ENCODE data around the gene SLC30A2. TPM values are rescaled to one million over a fixed set of nuclear protein-coding genes. Genes with fewer than 3 reads are reported as not detected.

Gene SLC30A2
- total RNA-seq, 2 experiments from 2014 or later: not detected

- POLR2A ChIA-PET: interaction anchor here (0.6 to 4.9 kb wide), 11 partner anchors 8 to 1090 kb away, joined by 4 to 33 read pairs (median 7); partner anchors contain the start of genes MTFR1L, PAFAH2, PAQR7 and STMN1
- Mint-ChIP-seq H3K4me3 (peak overlapping the region; percentile 86), H3K4me1 (peaks cover 43% of the 10 kb centered on the region), H3K9me3 (no peaks in the 10 kb centered on the region), H3K27ac (peak overlapping the region; percentile 94), H3K36me3 (peaks cover 14% of the 10 kb centered on the region), H3K27me3 (no peaks in the 10 kb centered on the region)
- DNase-seq (no peak), ATAC-seq (ENCODE audit: low read depth) (peak; percentile 11)
These were observed 56.3 kb downstream of the SLC30A2 start for GRCh38 chr1:25989440-25990234.

DNA sequence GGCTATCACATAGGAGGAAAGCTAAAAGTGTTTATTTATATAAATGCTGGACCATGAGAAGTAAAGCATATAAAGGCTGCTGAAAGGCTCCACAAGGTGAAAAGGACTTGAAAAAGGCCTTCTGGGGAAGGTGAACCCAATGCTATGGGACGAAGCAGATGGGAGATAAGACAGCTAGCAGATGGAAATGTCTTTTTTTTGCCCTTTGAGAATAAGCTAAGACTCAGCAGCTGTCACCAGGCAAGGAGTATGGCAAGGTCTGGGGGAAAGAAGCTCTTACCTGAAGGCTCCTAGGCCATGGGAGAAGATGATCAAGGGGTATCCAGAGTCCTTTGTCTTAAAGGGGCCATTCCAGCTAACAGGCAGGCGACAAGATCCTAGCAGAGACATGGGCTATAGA lies 58.0 kb downstream of the SLC30A2 start:
- Mint-ChIP-seq H3K4me3 (no peak overlapping the region), H3K9me3 (no peaks in the 10 kb centered on the region), H3K27ac (no peak overlapping the region), H3K4me1 (peaks cover 36% of the 10 kb centered on the region), H3K27me3 (no peaks in the 10 kb centered on the region), H3K36me3 (peaks cover 22% of the 10 kb centered on the region)
- DNase-seq: no peak
- POLR2A ChIA-PET: interaction anchor here (0.6 to 4.9 kb wide), 5 partner anchors 9 to 145 kb away, joined by 3 to 33 read pairs (median 15); partner anchors contain the start of genes PAFAH2 and STMN1
- ATAC-seq (ENCODE audit: low read depth): no peak

Other genes starting within 250 kb of the SLC30A2 start
- 10 to 100 TPM; 10.3 to 11.4 TPM for gene SELENON, start 245.9 kb downstream of the SLC30A2 start, total RNA-seq
- gene MTFR1L, start 226.2 kb downstream of the SLC30A2 start, total RNA-seq: 10 to 100 TPM; 40.8 to 41.3 TPM
- 1 to 10 TPM; 4.8 TPM for gene AUNIP, start 186.7 kb downstream of the SLC30A2 start, total RNA-seq
- gene PAQR7, start 170.4 kb downstream of the SLC30A2 start, total RNA-seq: 1 to 10 TPM; 4.7 to 5.2 TPM
- gene STMN1, start 139.7 kb downstream of the SLC30A2 start, total RNA-seq: 100 to 1,000 TPM; 575 to 595 TPM
- gene PAFAH2, start 48.1 kb downstream of the SLC30A2 start, total RNA-seq: 10 to 100 TPM; 13.5 to 15.4 TPM
- gene EXTL1, start 24.3 kb downstream of the SLC30A2 start, total RNA-seq: not detected
- not detected for gene TRIM63, start 21.5 kb upstream of the SLC30A2 start, total RNA-seq
- 10 to 100 TPM; 21.2 to 22.1 TPM for gene PDIK1L, start 65.7 kb upstream of the SLC30A2 start, total RNA-seq
- not detected for gene FAM110D, start 113.0 kb upstream of the SLC30A2 start, total RNA-seq
- not detected for gene C1orf232, start 122.8 kb upstream of the SLC30A2 start, total RNA-seq
- 10 to 100 TPM; 26.5 to 31.0 TPM for gene ZNF593, start 123.8 kb upstream of the SLC30A2 start, total RNA-seq
- not detected for gene ZNF593OS, start 125.7 kb upstream of the SLC30A2 start, total RNA-seq
- 1 to 10 TPM; 4.5 to 6.0 TPM for gene CNKSR1, start 131.4 kb upstream of the SLC30A2 start, total RNA-seq
- not detected for gene CATSPER4, start 144.5 kb upstream of the SLC30A2 start, total RNA-seq
- 10 to 100 TPM; 36.0 to 37.2 TPM for gene CEP85, start 188.1 kb upstream of the SLC30A2 start, total RNA-seq
- 100 to 1,000 TPM; 531 to 542 TPM for gene SH3BGRL3, start 234.0 kb upstream of the SLC30A2 start, total RNA-seq